Thyroid gland (tissue), 4 donors: ENCODE measurements around the gene ZKSCAN3.

Experiments
- POLR2A ChIP-seq, 2 donors: fragments of 450-650 bp; IDR thresholded peaks; one replicate each; pipeline ENCODE4 v1.6.1; 2017; ENCODE audit warnings: antibody characterized with exemption in 2 of 2, mild to moderate bottlenecking in 2 of 2, moderate library complexity in 1 of 2
- TF ChIP-seq, protein P1 (sequence below), 6 experiments: fragments of 200-600 bp in 3 of 6; fragments of 450-650 bp in 3 of 6; sonication (generic) in 3 of 6; IDR thresholded peaks; one replicate each; pipeline ENCODE4 v1.5.1; 2016 to 2019; ENCODE audit warnings: antibody characterized with exemption in 6 of 6, mild to moderate bottlenecking in 2 of 6, inconsistent platforms in 1 of 6, moderate library complexity in 1 of 6

DNA sequence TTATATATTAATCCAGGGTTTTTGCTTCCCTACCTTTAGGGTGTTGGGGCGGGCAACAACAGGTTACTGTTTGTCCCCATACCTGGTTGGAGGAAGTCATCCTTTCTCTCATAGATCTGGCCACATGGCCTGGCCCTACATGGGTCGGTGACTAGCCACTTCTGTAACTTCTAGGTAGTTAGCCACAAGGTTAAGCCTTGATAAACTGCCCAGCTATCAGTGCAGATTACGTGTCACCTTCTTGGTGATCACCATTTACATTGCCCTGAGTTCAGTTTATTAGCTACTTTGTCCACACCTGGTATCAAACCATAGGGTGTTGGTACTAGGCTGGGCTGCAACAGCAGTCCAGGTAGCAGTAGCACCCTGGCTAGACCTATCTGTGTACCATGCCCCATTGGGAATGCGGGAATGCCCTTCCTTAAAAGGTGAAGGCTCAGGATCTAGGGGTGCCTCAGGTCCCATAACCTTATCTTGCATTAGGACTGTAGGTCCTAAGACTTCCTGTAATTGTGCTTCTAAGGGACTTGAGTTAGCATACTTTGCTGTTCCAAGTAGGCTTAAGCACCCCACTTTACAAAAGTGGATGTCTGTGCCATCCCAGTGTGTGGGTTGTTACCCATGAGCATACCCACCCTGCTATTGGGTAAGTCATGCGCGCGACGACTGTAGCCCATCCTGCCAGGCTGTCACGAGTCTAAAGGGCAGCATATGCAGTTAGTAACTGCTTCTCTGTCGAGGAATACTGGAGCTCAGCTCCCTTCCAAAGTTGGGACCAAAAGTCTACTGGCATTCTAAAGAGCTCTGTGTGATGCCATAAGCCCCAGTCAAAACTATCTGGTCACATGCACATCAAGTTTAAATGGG lies 5.2 kb downstream of the ZKSCAN3 start:
- no peak for TF ChIP-seq POLR2A (IDR thresholded peaks at IDR 0.05)
- TF ChIP-seq, protein P1, sequence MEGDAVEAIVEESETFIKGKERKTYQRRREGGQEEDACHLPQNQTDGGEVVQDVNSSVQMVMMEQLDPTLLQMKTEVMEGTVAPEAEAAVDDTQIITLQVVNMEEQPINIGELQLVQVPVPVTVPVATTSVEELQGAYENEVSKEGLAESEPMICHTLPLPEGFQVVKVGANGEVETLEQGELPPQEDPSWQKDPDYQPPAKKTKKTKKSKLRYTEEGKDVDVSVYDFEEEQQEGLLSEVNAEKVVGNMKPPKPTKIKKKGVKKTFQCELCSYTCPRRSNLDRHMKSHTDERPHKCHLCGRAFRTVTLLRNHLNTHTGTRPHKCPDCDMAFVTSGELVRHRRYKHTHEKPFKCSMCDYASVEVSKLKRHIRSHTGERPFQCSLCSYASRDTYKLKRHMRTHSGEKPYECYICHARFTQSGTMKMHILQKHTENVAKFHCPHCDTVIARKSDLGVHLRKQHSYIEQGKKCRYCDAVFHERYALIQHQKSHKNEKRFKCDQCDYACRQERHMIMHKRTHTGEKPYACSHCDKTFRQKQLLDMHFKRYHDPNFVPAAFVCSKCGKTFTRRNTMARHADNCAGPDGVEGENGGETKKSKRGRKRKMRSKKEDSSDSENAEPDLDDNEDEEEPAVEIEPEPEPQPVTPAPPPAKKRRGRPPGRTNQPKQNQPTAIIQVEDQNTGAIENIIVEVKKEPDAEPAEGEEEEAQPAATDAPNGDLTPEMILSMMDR (IDR thresholded peaks at IDR 0.05): no peak
